ENCODE results near the gene RASSF10. TPM values are rescaled to one million over a fixed set of nuclear protein-coding genes. Genes with fewer than 3 reads are reported as not detected.

RASSF10 gene
- total RNA-seq, 6 experiments from 2014 or later: not detected

DNA sequence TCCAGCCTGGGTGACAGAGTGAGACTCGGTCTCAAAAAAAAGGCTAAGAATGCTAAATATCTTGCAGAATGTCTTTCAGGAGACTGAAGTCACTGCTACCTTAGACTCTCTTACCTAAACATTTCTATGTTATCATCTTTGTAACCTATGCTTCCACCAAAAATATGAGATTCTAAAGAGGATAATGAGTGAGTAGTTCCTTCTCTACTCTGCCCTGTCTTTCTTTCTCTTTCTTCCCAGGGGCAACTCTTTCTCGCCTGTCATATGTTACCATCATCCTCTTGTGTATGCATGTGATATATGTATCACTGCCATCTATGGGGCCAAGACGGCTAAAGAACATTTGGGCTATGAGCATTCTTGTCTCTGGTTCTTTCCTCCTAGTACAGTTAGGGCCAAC lies 9.0 kb upstream of the RASSF10 start:
- TF ChIP-seq, protein P1, sequence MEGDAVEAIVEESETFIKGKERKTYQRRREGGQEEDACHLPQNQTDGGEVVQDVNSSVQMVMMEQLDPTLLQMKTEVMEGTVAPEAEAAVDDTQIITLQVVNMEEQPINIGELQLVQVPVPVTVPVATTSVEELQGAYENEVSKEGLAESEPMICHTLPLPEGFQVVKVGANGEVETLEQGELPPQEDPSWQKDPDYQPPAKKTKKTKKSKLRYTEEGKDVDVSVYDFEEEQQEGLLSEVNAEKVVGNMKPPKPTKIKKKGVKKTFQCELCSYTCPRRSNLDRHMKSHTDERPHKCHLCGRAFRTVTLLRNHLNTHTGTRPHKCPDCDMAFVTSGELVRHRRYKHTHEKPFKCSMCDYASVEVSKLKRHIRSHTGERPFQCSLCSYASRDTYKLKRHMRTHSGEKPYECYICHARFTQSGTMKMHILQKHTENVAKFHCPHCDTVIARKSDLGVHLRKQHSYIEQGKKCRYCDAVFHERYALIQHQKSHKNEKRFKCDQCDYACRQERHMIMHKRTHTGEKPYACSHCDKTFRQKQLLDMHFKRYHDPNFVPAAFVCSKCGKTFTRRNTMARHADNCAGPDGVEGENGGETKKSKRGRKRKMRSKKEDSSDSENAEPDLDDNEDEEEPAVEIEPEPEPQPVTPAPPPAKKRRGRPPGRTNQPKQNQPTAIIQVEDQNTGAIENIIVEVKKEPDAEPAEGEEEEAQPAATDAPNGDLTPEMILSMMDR (IDR thresholded peaks at IDR 0.05): no peak
- no peaks in the 10 kb centered on the region for H3K4me1 Mint-ChIP-seq (ENCODE audit: low read depth)
- no peaks in the 10 kb centered on the region; the same call in 1 of the 2 replicates for H3K36me3 Mint-ChIP-seq (ENCODE audit: low read depth)
- no peak overlapping the region for H3K27ac Mint-ChIP-seq
- H3K27me3 Mint-ChIP-seq (ENCODE audit: insufficient read depth): peaks cover 29% of the 10 kb centered on the region
- H3K4me3 Mint-ChIP-seq: no peak overlapping the region
- no peak for DNase-seq
- H3K9me3 Mint-ChIP-seq: no peaks in the 10 kb centered on the region

DNA sequence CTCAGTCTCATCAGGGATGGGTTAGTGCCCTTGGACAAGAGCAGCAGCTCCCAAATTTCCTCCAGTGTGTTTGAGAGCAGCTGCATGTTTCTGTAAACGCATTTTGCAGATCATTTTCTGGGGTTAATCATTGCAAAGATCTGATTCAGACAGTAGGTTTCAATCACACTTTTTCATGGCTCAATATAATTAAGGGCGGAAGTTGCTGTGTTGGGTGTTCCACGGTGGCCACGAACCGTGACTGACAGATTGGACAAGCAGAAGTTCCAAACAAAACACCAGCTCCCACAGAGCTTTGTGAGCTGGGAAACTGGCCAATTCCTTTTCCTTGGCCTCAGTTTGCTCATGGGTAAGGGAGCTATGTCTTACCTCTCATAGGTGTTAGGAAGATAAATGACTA lies 8.4 kb upstream of the RASSF10 start:
- Mint-ChIP-seq H3K9me3 (no peaks in the 10 kb centered on the region), H3K27ac (no peak overlapping the region), H3K36me3 (ENCODE audit: low read depth) (no peaks in the 10 kb centered on the region; the same call in 1 of the 2 replicates), H3K27me3 (ENCODE audit: insufficient read depth) (peaks cover 31% of the 10 kb centered on the region), H3K4me3 (no peak overlapping the region), H3K4me1 (ENCODE audit: low read depth) (no peaks in the 10 kb centered on the region)
- TF ChIP-seq, protein P1 (IDR thresholded peaks at IDR 0.05): no peak
- no peak for DNase-seq

DNA sequence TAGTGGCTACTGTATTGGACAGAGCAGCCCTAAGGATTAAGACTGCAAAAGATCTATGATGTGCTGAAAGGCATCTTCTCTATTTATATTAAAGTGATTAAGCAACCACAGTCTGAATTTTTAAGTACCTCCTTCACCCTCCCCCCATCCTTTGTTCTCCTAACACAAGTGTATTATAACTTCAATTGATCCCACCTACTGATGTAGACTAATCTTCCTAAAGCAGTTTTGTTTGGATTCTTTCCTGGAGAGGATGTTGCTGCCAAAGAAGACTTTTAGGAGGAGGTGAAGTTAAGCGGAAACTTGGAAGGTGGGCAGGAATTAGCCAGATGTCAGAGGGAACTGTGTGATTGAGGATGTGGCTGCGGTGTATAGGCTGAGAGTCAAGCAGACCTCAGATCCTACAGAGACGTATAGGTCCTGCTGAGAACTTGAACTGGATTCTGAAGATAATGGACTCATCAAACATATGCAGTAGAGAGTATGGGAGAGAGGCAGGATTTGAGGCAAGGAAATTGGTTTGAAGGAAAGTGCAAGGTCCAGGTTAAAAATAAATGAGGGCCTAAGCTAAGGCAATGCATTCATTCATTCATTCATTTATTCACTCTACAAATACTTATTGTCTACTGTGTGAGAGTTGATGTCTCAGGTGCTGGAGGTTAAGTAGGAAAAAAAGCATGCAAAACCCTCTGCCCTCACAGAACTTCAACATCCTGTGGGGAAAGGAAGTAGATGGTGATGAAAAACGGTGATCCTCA lies 5.2 kb upstream of the RASSF10 start:
- Mint-ChIP-seq H3K27me3 (ENCODE audit: insufficient read depth) (peaks cover 49% of the 10 kb centered on the region), H3K27ac (no peak overlapping the region), H3K4me1 (ENCODE audit: low read depth) (no peaks in the 10 kb centered on the region), H3K9me3 (no peaks in the 10 kb centered on the region; the same call in 1 of the 2 replicates), H3K36me3 (ENCODE audit: low read depth) (no peaks in the 10 kb centered on the region; the same call in 1 of the 2 replicates), H3K4me3 (no peak overlapping the region)
- TF ChIP-seq, protein P1 (IDR thresholded peaks at IDR 0.05): no peak
- no peak for DNase-seq

DNA sequence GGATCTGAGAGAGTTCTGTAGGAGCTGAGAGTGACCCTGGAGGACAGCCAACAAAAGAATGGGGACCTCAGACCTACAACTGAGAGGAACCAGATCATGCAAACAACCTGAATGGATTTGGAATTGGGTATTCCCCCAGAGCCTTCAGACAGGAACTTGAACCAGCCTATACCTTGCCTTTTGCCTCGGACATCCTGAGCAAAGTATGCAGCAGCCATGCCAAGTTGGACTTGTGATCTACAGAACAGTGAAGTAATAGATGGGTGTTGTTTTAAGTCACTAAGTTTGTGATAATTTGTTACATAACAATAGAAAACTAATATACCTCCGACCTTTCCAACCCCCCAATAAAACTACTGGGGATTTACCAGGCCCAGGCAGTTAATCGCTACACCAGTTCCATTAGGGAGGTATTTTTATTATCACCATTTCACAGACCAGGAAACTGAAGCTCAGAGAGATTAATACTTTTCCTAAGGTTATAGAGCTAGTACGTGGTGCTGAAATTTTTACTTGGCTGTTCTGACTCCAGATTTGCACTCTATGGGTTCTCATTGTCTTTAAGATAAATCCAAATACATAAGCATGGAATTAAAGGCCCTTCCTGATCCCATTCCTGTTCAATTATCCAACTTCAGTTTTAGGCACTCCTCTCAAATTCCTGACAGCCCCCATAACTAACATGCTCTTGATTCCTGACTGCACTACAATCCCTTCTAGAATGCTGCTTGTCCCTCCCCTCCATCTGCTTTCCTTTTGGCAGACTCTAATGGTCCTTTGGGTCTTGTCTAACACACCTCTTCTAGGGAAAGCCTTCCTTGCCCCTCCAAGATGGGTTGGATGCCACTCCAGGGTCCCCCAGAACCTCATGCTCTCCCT lies 1.7 kb upstream of the RASSF10 start:
- Mint-ChIP-seq H3K27me3 (ENCODE audit: insufficient read depth) (peaks cover 50% of the 10 kb centered on the region), H3K4me3 (no peak overlapping the region), H3K4me1 (ENCODE audit: low read depth) (no peaks in the 10 kb centered on the region), H3K27ac (no peak overlapping the region), H3K9me3 (no peaks in the 10 kb centered on the region; the same call in 1 of the 2 replicates), H3K36me3 (ENCODE audit: low read depth) (no peaks in the 10 kb centered on the region; the same call in 1 of the 2 replicates)
- TF ChIP-seq, protein P1 (IDR thresholded peaks at IDR 0.05): no peak
- DNase-seq: no peak

DNA sequence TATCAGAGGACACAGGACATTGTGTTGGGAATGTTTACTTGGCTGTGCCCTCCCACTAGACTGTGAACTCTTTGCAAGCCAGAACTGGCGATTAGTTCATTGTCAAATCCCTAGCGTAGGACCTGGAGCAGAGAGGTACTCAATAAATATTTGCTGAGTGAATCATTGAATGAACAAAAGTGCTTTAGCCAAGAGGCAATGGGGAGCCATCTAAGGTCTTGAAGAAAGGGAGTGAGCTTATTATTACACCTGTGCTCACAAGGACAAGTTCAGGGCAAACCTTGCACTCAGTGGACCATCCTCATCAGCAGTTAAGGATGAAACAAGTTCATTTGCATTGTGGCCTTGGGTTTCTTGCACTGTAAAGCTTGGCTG lies 1.1 kb upstream of the RASSF10 start:
- Mint-ChIP-seq H3K9me3 (no peaks in the 10 kb centered on the region; the same call in 1 of the 2 replicates), H3K4me1 (ENCODE audit: low read depth) (no peaks in the 10 kb centered on the region), H3K4me3 (no peak overlapping the region), H3K27me3 (ENCODE audit: insufficient read depth) (peaks cover 51% of the 10 kb centered on the region), H3K36me3 (ENCODE audit: low read depth) (no peaks in the 10 kb centered on the region; the same call in 1 of the 2 replicates), H3K27ac (no peak overlapping the region)
- no peak for DNase-seq
- TF ChIP-seq, protein P1 (IDR thresholded peaks at IDR 0.05): no peak
